ENCODE data around the gene ZBTB7A. TPM values are rescaled to one million over a fixed set of nuclear protein-coding genes. Genes with fewer than 3 reads are reported as not detected.

ZBTB7A gene
- total RNA-seq, 3 donors from 2014 or later, result 29.0 to 38.7 (median 29.8) TPM

GRCh38 chr19:4046362-4046691 is 20.4 kb downstream of the ZBTB7A start:
- no peak overlapping the region for H3K27ac ChIP-seq
- no peaks in the 10 kb centered on the region for H3K9me3 ChIP-seq
- TF ChIP-seq POLR2AphosphoS5 (IDR thresholded peaks at IDR 0.05) (no peak), CTCF (IDR thresholded peaks at IDR 0.05) (no peak), POLR2A (IDR thresholded peaks at IDR 0.05) (no peak)
- H3K4me1 ChIP-seq, result peaks cover 0 to 16% of the 10 kb centered on the region in 2 donors
- no peaks in the 10 kb centered on the region for H3K27me3 ChIP-seq
- intact Hi-C loops (cut with DNase I; ENCODE audit: low total_unique reads), result no loop called here
- no peak for DNase-seq (ENCODE audit: low spot score in 2 of 2)
- H3K4me3 ChIP-seq, result no peak overlapping the region
- no peaks in the 10 kb centered on the region for H3K36me3 ChIP-seq

GRCh38 chr19:4045597-4046361 is 20.9 kb downstream of the ZBTB7A start:
- Histone ChIP-seq H3K36me3 (no peaks in the 10 kb centered on the region), H3K27me3 (no peaks in the 10 kb centered on the region)

GRCh38 chr19:4044990-4045465 is 21.7 kb downstream of the ZBTB7A start:
- intact Hi-C loops (cut with DNase I; ENCODE audit: low total_unique reads), result no loop called here
- TF ChIP-seq POLR2A (IDR thresholded peaks at IDR 0.05) (no peak), CTCF (IDR thresholded peaks at IDR 0.05) (no peak), POLR2AphosphoS5 (IDR thresholded peaks at IDR 0.05) (no peak)
- no peak for DNase-seq (ENCODE audit: low spot score in 2 of 2)
- Histone ChIP-seq H3K27ac (peak overlapping the region in 1 of 2 donors; percentile 8), H3K27me3 (no peaks in the 10 kb centered on the region), H3K4me1 (peaks cover 0 to 16% of the 10 kb centered on the region in 2 donors), H3K4me3 (no peak overlapping the region), H3K36me3 (no peaks in the 10 kb centered on the region), H3K9me3 (no peaks in the 10 kb centered on the region)

More at GRCh38 chr19:4045597-4046361, 20.9 kb downstream of the ZBTB7A start:
- no peak overlapping the region for H3K27ac ChIP-seq
- TF ChIP-seq CTCF (IDR thresholded peaks at IDR 0.05), result no peak
- TF ChIP-seq POLR2AphosphoS5 (IDR thresholded peaks at IDR 0.05), result no peak
- TF ChIP-seq POLR2A (IDR thresholded peaks at IDR 0.05), result no peak
- no peak for DNase-seq (ENCODE audit: low spot score in 2 of 2)
- no peak overlapping the region for H3K4me3 ChIP-seq
- H3K4me1 ChIP-seq, result peaks cover 0 to 16% of the 10 kb centered on the region in 2 donors
- intact Hi-C loops (cut with DNase I; ENCODE audit: low total_unique reads), result no loop called here
- no peaks in the 10 kb centered on the region for H3K9me3 ChIP-seq

GRCh38 chr19:4043966-4044715 is 22.6 kb downstream of the ZBTB7A start:
- intact Hi-C loops (cut with DNase I; ENCODE audit: low total_unique reads), result no loop called here
- Histone ChIP-seq H3K36me3 (no peaks in the 10 kb centered on the region), H3K4me1 (peaks cover 0 to 16% of the 10 kb centered on the region in 2 donors), H3K27me3 (no peaks in the 10 kb centered on the region), H3K27ac (peak overlapping the region in 1 of 2 donors; percentile 78), H3K9me3 (no peaks in the 10 kb centered on the region), H3K4me3 (no peak overlapping the region)
- no peak for DNase-seq (ENCODE audit: low spot score in 2 of 2)
- TF ChIP-seq POLR2AphosphoS5 (IDR thresholded peaks at IDR 0.05), result no peak
- no peak for TF ChIP-seq POLR2A (IDR thresholded peaks at IDR 0.05)
- no peak for TF ChIP-seq CTCF (IDR thresholded peaks at IDR 0.05)

GRCh38 chr19:4043401-4043800 is 23.3 kb downstream of the ZBTB7A start:
- no peak for DNase-seq (ENCODE audit: low spot score in 2 of 2)
- H3K36me3 ChIP-seq, result no peaks in the 10 kb centered on the region
- intact Hi-C loops (cut with DNase I; ENCODE audit: low total_unique reads), result no loop called here
- TF ChIP-seq CTCF (IDR thresholded peaks at IDR 0.05) (no peak), POLR2A (IDR thresholded peaks at IDR 0.05) (no peak), POLR2AphosphoS5 (IDR thresholded peaks at IDR 0.05) (no peak)
- H3K4me3 ChIP-seq, result no peak overlapping the region
- H3K27ac ChIP-seq, result peak overlapping the region in 1 of 2 donors; percentile 78
- no peaks in the 10 kb centered on the region for H3K27me3 ChIP-seq
- H3K4me1 ChIP-seq, result peaks cover 0 to 16% of the 10 kb centered on the region in 2 donors
- H3K9me3 ChIP-seq, result no peaks in the 10 kb centered on the region
